ENCODE results near the gene LRRC10B.

The LRRC10B gene

GRCh38 chr11:61532134-61533038 is 23.8 kb downstream of the LRRC10B start:
- no peaks in the 10 kb centered on the region for H3K36me3 ChIP-seq (ENCODE audit: insufficient read depth, low read length)
- H3K4me3 ChIP-seq (ENCODE audit: low read depth, low read length): no peak overlapping the region
- no peak overlapping the region for H2AFZ ChIP-seq (ENCODE audit: low read length, unreplicated experiment)
- H3K79me2 ChIP-seq (ENCODE audit: control insufficient read depth, insufficient read depth, low read length, unreplicated experiment): no peaks in the 10 kb centered on the region
- no peaks in the 10 kb centered on the region for H3K27me3 ChIP-seq (ENCODE audit: insufficient read depth, low read length)
- H3K27ac ChIP-seq (ENCODE audit: low read depth, low read length): no peak overlapping the region
- H3K4me1 ChIP-seq (ENCODE audit: control insufficient read depth, insufficient read depth, low read length, unreplicated experiment): no peaks in the 10 kb centered on the region

- H3K79me2 ChIP-seq (ENCODE audit: control insufficient read depth, insufficient read depth, low read length, unreplicated experiment): no peaks in the 10 kb centered on the region
- H3K27ac ChIP-seq (ENCODE audit: low read depth, low read length): no peak overlapping the region
- no peaks in the 10 kb centered on the region for H3K36me3 ChIP-seq (ENCODE audit: insufficient read depth, low read length)
- no peaks in the 10 kb centered on the region for H3K4me1 ChIP-seq (ENCODE audit: control insufficient read depth, insufficient read depth, low read length, unreplicated experiment)
- no peaks in the 10 kb centered on the region for H3K27me3 ChIP-seq (ENCODE audit: insufficient read depth, low read length)
- no peak overlapping the region for H3K4me3 ChIP-seq (ENCODE audit: low read depth, low read length)
- no peak overlapping the region for H2AFZ ChIP-seq (ENCODE audit: low read length, unreplicated experiment)
Observed at GRCh38 chr11:61533039-61533375, 24.5 kb downstream of the LRRC10B start.

- Histone ChIP-seq H3K27me3 (ENCODE audit: insufficient read depth, low read length) (no peaks in the 10 kb centered on the region), H3K4me3 (ENCODE audit: low read depth, low read length) (no peak overlapping the region), H3K27ac (ENCODE audit: low read depth, low read length) (no peak overlapping the region), H3K36me3 (ENCODE audit: insufficient read depth, low read length) (no peaks in the 10 kb centered on the region), H3K79me2 (ENCODE audit: control insufficient read depth, insufficient read depth, low read length, unreplicated experiment) (no peaks in the 10 kb centered on the region), H2AFZ (ENCODE audit: low read length, unreplicated experiment) (no peak overlapping the region), H3K4me1 (ENCODE audit: control insufficient read depth, insufficient read depth, low read length, unreplicated experiment) (no peaks in the 10 kb centered on the region)
Observed at GRCh38 chr11:61533401-61533800, 24.9 kb downstream of the LRRC10B start.

- Histone ChIP-seq H3K79me2 (ENCODE audit: control insufficient read depth, insufficient read depth, low read length, unreplicated experiment) (no peaks in the 10 kb centered on the region), H3K4me3 (ENCODE audit: low read depth, low read length) (no peak overlapping the region), H3K36me3 (ENCODE audit: insufficient read depth, low read length) (no peaks in the 10 kb centered on the region), H3K4me1 (ENCODE audit: control insufficient read depth, insufficient read depth, low read length, unreplicated experiment) (no peaks in the 10 kb centered on the region), H3K27me3 (ENCODE audit: insufficient read depth, low read length) (no peaks in the 10 kb centered on the region), H2AFZ (ENCODE audit: low read length, unreplicated experiment) (no peak overlapping the region), H3K27ac (ENCODE audit: low read depth, low read length) (no peak overlapping the region)
Observed at GRCh38 chr11:61534025-61534932, 25.7 kb downstream of the LRRC10B start.

GRCh38 chr11:61534933-61535839 is 26.6 kb downstream of the LRRC10B start:
- H3K4me3 ChIP-seq (ENCODE audit: low read depth, low read length): no peak overlapping the region
- no peaks in the 10 kb centered on the region for H3K79me2 ChIP-seq (ENCODE audit: control insufficient read depth, insufficient read depth, low read length, unreplicated experiment)
- no peaks in the 10 kb centered on the region for H3K36me3 ChIP-seq (ENCODE audit: insufficient read depth, low read length)
- no peak overlapping the region for H2AFZ ChIP-seq (ENCODE audit: low read length, unreplicated experiment)
- no peak overlapping the region for H3K27ac ChIP-seq (ENCODE audit: low read depth, low read length)
- no peaks in the 10 kb centered on the region for H3K27me3 ChIP-seq (ENCODE audit: insufficient read depth, low read length)
- no peaks in the 10 kb centered on the region for H3K4me1 ChIP-seq (ENCODE audit: control insufficient read depth, insufficient read depth, low read length, unreplicated experiment)

GRCh38 chr11:61535998-61536675 is 27.6 kb downstream of the LRRC10B start:
- H3K79me2 ChIP-seq (ENCODE audit: control insufficient read depth, insufficient read depth, low read length, unreplicated experiment): no peaks in the 10 kb centered on the region
- no peaks in the 10 kb centered on the region for H3K4me1 ChIP-seq (ENCODE audit: control insufficient read depth, insufficient read depth, low read length, unreplicated experiment)
- H2AFZ ChIP-seq (ENCODE audit: low read length, unreplicated experiment): no peak overlapping the region
- H3K27ac ChIP-seq (ENCODE audit: low read depth, low read length): no peak overlapping the region
- H3K36me3 ChIP-seq (ENCODE audit: insufficient read depth, low read length): no peaks in the 10 kb centered on the region
- no peak overlapping the region for H3K4me3 ChIP-seq (ENCODE audit: low read depth, low read length)
- no peaks in the 10 kb centered on the region for H3K27me3 ChIP-seq (ENCODE audit: insufficient read depth, low read length)

- Histone ChIP-seq H3K36me3 (ENCODE audit: insufficient read depth, low read length) (no peaks in the 10 kb centered on the region), H3K79me2 (ENCODE audit: control insufficient read depth, insufficient read depth, low read length, unreplicated experiment) (no peaks in the 10 kb centered on the region), H3K4me3 (ENCODE audit: low read depth, low read length) (no peak overlapping the region), H3K27me3 (ENCODE audit: insufficient read depth, low read length) (no peaks in the 10 kb centered on the region), H3K4me1 (ENCODE audit: control insufficient read depth, insufficient read depth, low read length, unreplicated experiment) (peaks cover 5% of the 10 kb centered on the region), H2AFZ (ENCODE audit: low read length, unreplicated experiment) (no peak overlapping the region), H3K27ac (ENCODE audit: low read depth, low read length) (no peak overlapping the region)
Observed at GRCh38 chr11:61536676-61537270, 28.2 kb downstream of the LRRC10B start.

- Histone ChIP-seq H3K27me3 (ENCODE audit: insufficient read depth, low read length) (no peaks in the 10 kb centered on the region), H3K79me2 (ENCODE audit: control insufficient read depth, insufficient read depth, low read length, unreplicated experiment) (no peaks in the 10 kb centered on the region), H2AFZ (ENCODE audit: low read length, unreplicated experiment) (no peak overlapping the region), H3K27ac (ENCODE audit: low read depth, low read length) (no peak overlapping the region), H3K4me3 (ENCODE audit: low read depth, low read length) (no peak overlapping the region), H3K36me3 (ENCODE audit: insufficient read depth, low read length) (no peaks in the 10 kb centered on the region), H3K4me1 (ENCODE audit: control insufficient read depth, insufficient read depth, low read length, unreplicated experiment) (peaks cover 11% of the 10 kb centered on the region)
Observed at GRCh38 chr11:61537326-61537725, 28.8 kb downstream of the LRRC10B start.

- H2AFZ ChIP-seq (ENCODE audit: low read length, unreplicated experiment): no peak overlapping the region
- H3K79me2 ChIP-seq (ENCODE audit: control insufficient read depth, insufficient read depth, low read length, unreplicated experiment): no peaks in the 10 kb centered on the region
- H3K4me3 ChIP-seq (ENCODE audit: low read depth, low read length): no peak overlapping the region
- peaks cover 23% of the 10 kb centered on the region for H3K4me1 ChIP-seq (ENCODE audit: control insufficient read depth, insufficient read depth, low read length, unreplicated experiment)
- H3K36me3 ChIP-seq (ENCODE audit: insufficient read depth, low read length): no peaks in the 10 kb centered on the region
- no peak overlapping the region for H3K27ac ChIP-seq (ENCODE audit: low read depth, low read length)
- H3K27me3 ChIP-seq (ENCODE audit: insufficient read depth, low read length): no peaks in the 10 kb centered on the region
Observed at GRCh38 chr11:61538636-61538961, 30.1 kb downstream of the LRRC10B start.
